Endodermal cell (in vitro differentiated cells): ENCODE results near the gene MMP3. TPM values are rescaled to one million over a fixed set of nuclear protein-coding genes. Genes with fewer than 3 reads are reported as not detected.

Source experiments
- DNase-seq: peaks from one replicate; pipeline ENCODE4 v3.0.0-alpha.2; 2017
- H3K27ac ChIP-seq: 2 replicates; pipeline ENCODE4 v1.5.1; 2013; ENCODE audit warnings: mild to moderate bottlenecking, low read depth, low read length, moderate library complexity
- H3K27me3 ChIP-seq: 2 replicates; pipeline ENCODE4 v1.6.1; 2013; ENCODE audit warnings: mild to moderate bottlenecking, low read length, moderate library complexity; ENCODE audit not compliant: insufficient read depth, control insufficient read depth, poor library complexity, severe bottlenecking
- H3K36me3 ChIP-seq: 2 replicates; pipeline ENCODE4 v1.7.0; 2013; ENCODE audit warnings: mild to moderate bottlenecking, low read length, moderate library complexity; ENCODE audit not compliant: control insufficient read depth, insufficient read depth
- H3K4me1 ChIP-seq: one replicate; pipeline ENCODE4 v1.7.0; 2013; ENCODE audit warnings: low read length; ENCODE audit not compliant: control insufficient read depth, insufficient read depth
- H3K4me3 ChIP-seq: 2 replicates; pipeline ENCODE4 v1.5.1; 2013; ENCODE audit warnings: mild to moderate bottlenecking, low read length, moderate library complexity
- H3K9ac ChIP-seq: 2 replicates; pipeline ENCODE4 v1.6.1; 2013; ENCODE audit warnings: mild to moderate bottlenecking, low read length, moderate library complexity; ENCODE audit not compliant: poor library complexity, severe bottlenecking; ENCODE audit errors: extremely low read depth
- H3K9me3 ChIP-seq: 2 replicates; pipeline ENCODE4 v1.6.1; 2013; ENCODE audit warnings: mild to moderate bottlenecking, low read length, moderate library complexity; ENCODE audit not compliant: control insufficient read depth
- H3K27ac Mint-ChIP-seq: 2 replicates; pipeline ENCODE4 v1.8.0; 2020; ENCODE audit warnings: mixed read lengths
- H3K27me3 Mint-ChIP-seq: 2 replicates; pipeline ENCODE4 v1.8.0; 2021; ENCODE audit warnings: mild to moderate bottlenecking, mixed read lengths; ENCODE audit not compliant: insufficient read depth
- H3K36me3 Mint-ChIP-seq: 2 replicates; pipeline ENCODE4 v1.8.0; 2020; ENCODE audit warnings: low read depth, mixed read lengths
- H3K4me1 Mint-ChIP-seq: 2 replicates; pipeline ENCODE4 v1.8.0; 2020; ENCODE audit warnings: mixed read lengths
- H3K4me3 Mint-ChIP-seq: 2 replicates; pipeline ENCODE4 v1.8.0; 2020; ENCODE audit warnings: mild to moderate bottlenecking, moderate library complexity, mixed read lengths
- H3K9me3 Mint-ChIP-seq: 2 replicates; pipeline ENCODE4 v1.8.0; 2020; ENCODE audit warnings: mild to moderate bottlenecking, mixed read lengths
- WGBS, 2 experiments: methylation state at CpG; one replicate each; pipeline versions ENCODE4 v1.1.5 to v1.1.7; 2013; ENCODE audit warnings: missing lambda C conversion rate in 2 of 2, mixed read lengths in 1 of 2; ENCODE audit not compliant: insufficient coverage in 1 of 2, insufficient read length in 1 of 2; 5-methylcytosine and 5-hydroxymethylcytosine counted together
- total RNA-seq, 2 donors: library from RNA; stranded (reverse); fragmentation: NEBNext Ultra II Directional in 1 of 2; extraction: Animal tissue kit (Norgen Biotek cat#: 25700) in 1 of 2; gene quantifications; 2 replicates in 1 of 2; 3 replicates in 1 of 2; pipeline ENCODE4 v1.2.1, GENCODE V29; 2021
- TF ChIP-seq, protein P1 (sequence below): fragments of 200-600 bp; sonication (generic); conservative IDR thresholded peaks from 2 replicates; pipeline ENCODE4 v1.5.0; 2021; ENCODE audit warnings: antibody characterized with exemption, mild to moderate bottlenecking

The MMP3 gene
- total RNA-seq, 2 donors from 2014 or later, result not detected

DNA sequence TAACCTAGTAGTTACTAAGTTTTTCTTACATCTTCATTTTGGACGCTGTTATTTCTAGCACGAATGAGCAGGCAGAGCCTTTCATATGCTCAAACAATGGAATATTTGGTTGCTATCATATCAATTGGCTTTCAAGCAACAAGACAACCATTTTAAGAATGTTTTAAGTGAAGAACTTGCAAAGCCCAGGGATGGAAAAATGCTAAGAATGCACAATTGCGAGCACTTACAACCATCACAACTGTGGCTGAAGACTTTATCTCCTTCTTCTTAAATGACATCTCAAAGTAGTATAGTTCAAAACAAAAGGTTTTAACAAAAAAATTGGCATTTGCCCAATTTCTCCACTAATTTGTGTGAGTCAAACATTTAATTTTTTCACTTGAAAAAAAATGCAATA lies 37.1 kb downstream of the MMP3 start:
- 79 to 89% methylated on average over 2 to 3 of the region's 3 CpGs for WGBS, 2 experiments
- no peaks in the 10 kb centered on the region for H3K36me3 Mint-ChIP-seq
- Histone ChIP-seq H3K4me3 (no peak overlapping the region), H3K27me3 (no peaks in the 10 kb centered on the region), H3K9ac (no peak overlapping the region), H3K27ac (no peak overlapping the region), H3K36me3 (no peaks in the 10 kb centered on the region), H3K4me1 (no peaks in the 10 kb centered on the region), H3K9me3 (no peaks in the 10 kb centered on the region)
- no peak for DNase-seq
- peaks cover 5% of the 10 kb centered on the region for H3K4me1 Mint-ChIP-seq
- H3K27me3 Mint-ChIP-seq, result no peaks in the 10 kb centered on the region
- TF ChIP-seq, protein P1, sequence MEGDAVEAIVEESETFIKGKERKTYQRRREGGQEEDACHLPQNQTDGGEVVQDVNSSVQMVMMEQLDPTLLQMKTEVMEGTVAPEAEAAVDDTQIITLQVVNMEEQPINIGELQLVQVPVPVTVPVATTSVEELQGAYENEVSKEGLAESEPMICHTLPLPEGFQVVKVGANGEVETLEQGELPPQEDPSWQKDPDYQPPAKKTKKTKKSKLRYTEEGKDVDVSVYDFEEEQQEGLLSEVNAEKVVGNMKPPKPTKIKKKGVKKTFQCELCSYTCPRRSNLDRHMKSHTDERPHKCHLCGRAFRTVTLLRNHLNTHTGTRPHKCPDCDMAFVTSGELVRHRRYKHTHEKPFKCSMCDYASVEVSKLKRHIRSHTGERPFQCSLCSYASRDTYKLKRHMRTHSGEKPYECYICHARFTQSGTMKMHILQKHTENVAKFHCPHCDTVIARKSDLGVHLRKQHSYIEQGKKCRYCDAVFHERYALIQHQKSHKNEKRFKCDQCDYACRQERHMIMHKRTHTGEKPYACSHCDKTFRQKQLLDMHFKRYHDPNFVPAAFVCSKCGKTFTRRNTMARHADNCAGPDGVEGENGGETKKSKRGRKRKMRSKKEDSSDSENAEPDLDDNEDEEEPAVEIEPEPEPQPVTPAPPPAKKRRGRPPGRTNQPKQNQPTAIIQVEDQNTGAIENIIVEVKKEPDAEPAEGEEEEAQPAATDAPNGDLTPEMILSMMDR, result no peak
- H3K27ac Mint-ChIP-seq, result no peak overlapping the region
- no peaks in the 10 kb centered on the region for H3K9me3 Mint-ChIP-seq
- H3K4me3 Mint-ChIP-seq, result no peak overlapping the region

- Histone ChIP-seq H3K27me3 (no peaks in the 10 kb centered on the region), H3K36me3 (no peaks in the 10 kb centered on the region), H3K27ac (no peak overlapping the region), H3K9me3 (no peaks in the 10 kb centered on the region), H3K4me3 (no peak overlapping the region), H3K9ac (no peak overlapping the region), H3K4me1 (no peaks in the 10 kb centered on the region)
- 79 to 88% methylated on average over 1 to 2 of the region's 2 CpGs for WGBS, 2 experiments
- H3K27me3 Mint-ChIP-seq, result no peaks in the 10 kb centered on the region
- DNase-seq, result no peak
- no peak overlapping the region for H3K4me3 Mint-ChIP-seq
- TF ChIP-seq, protein P1, result no peak
- no peaks in the 10 kb centered on the region for H3K4me1 Mint-ChIP-seq
- H3K36me3 Mint-ChIP-seq, result no peaks in the 10 kb centered on the region
- H3K9me3 Mint-ChIP-seq, result no peaks in the 10 kb centered on the region
- no peak overlapping the region for H3K27ac Mint-ChIP-seq
Measured at GRCh38 chr11:102802341-102802740, 41.1 kb downstream of the MMP3 start.

- WGBS, 2 experiments, result 94 to 100% methylated on average over 2 to 4 of the region's 4 CpGs
- H3K4me1 ChIP-seq, result no peaks in the 10 kb centered on the region
- H3K27ac ChIP-seq, result no peak overlapping the region
- H3K4me1 Mint-ChIP-seq, result no peaks in the 10 kb centered on the region
- H3K36me3 Mint-ChIP-seq, result no peaks in the 10 kb centered on the region
- DNase-seq, result no peak
- H3K9me3 Mint-ChIP-seq, result no peaks in the 10 kb centered on the region
- H3K36me3 ChIP-seq, result no peaks in the 10 kb centered on the region
- no peak overlapping the region for H3K4me3 ChIP-seq
- no peak overlapping the region for H3K9ac ChIP-seq
- H3K9me3 ChIP-seq, result no peaks in the 10 kb centered on the region
- TF ChIP-seq, protein P1, result no peak
- H3K27me3 Mint-ChIP-seq, result no peaks in the 10 kb centered on the region
- no peak overlapping the region for H3K4me3 Mint-ChIP-seq
- H3K27ac Mint-ChIP-seq, result no peak overlapping the region
- no peaks in the 10 kb centered on the region for H3K27me3 ChIP-seq
Measured at GRCh38 chr11:102800767-102801166, 42.6 kb downstream of the MMP3 start.
